GM19193 (cell line): Measurements from ENCODE around the gene IMPG2.

Source experiments
- POLR2A ChIP-seq: IDR thresholded peaks from 4 replicates; pipeline ENCODE4 v1.6.1; 2011; ENCODE audit not compliant: insufficient read depth, insufficient read length; ENCODE audit errors: extremely low read depth

Gene IMPG2

DNA sequence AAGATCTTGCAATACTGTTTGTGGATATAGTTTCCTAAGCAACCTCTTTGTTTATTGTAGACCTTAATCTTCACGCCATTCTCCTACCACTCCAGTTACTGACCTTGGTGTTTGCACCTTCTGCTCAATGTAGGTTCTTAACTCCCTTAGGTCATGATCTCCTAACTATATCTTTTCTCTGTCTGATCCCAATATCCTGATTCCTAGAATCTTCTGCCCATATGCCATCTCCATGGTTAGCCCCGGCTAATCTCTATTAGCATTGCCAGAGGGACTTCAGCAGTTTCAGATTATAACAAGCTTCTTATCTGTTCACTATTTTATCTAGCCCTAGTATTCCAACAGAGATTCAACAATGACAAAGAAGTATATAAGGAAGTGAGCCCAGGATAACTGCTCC lies 64.9 kb downstream of the IMPG2 start:
- TF ChIP-seq POLR2A, result no peak

DNA sequence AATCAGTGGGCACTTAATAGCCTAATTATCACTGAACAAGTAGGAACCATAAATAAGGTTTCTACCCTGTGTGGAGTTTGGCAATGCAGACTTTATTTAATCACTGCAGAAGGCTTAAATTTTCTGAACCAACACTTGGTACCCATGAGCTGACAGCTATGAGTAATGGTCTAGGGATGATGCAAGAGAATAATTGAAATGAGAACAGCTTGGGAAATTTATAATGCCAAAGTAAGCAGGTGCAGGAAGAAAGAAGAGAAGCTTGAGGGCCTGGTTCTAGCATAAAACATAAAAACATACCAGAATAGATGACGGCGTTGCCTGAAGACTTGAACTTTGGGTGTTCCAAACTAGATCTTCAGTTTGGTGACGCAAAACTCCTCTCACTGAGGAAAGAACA lies 67.0 kb downstream of the IMPG2 start:
- no peak for TF ChIP-seq POLR2A

DNA sequence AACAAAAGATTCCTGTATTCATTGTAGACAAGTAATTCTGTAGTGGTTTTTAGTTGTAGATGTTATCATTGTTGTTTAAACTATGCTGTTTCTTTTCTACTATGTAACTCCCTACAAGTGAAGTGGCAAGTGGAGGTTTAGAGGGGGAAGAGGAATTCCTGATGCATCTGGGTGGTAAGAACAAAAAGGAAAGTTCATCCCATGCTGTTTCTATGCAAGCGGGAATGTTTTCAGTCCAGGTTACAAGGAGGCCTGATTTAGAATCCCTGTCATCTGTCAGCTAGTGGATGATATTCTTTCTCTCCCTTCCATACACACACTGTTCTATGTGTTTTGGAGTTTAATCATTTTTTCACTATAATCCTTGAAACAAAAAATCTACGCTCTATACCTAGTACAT lies 67.4 kb downstream of the IMPG2 start:
- TF ChIP-seq POLR2A, result no peak

DNA sequence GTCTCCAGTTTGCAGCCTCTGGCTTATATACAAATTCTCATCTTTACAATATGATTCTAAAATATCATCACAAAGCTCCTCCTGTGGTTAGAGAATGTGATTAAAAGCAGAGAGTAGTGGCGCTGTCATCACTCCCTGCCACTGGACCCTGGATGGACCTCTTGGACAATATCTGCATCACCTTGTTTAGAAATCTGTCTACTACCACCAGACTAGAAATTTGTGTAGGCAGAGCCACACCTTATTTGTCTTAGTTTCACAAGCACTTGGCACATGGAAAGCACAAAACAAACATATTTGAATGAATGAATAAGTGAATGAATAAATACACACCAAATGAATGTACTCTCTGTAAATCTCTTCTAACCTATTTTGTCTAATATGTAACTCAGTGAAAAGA lies 68.1 kb downstream of the IMPG2 start:
- TF ChIP-seq POLR2A, result no peak

DNA sequence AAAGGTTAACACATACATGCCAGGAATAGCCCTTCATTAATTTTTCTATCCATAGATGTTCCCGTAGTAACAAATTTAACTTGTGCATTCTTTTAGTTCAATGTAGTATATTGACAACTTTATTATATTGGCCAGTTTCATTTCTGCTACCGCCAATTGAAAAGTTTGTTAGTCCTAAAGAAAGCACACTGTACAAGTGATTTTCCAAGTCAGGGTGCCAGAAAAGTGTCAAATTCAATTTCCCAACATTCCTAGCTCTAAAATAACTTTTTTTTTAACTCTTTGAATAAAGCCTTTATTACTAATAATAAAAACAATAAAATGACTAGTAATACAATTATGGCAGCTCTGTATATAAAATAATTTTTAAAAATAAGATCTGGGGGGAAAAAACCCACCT lies 68.9 kb downstream of the IMPG2 start:
- no peak for TF ChIP-seq POLR2A

DNA sequence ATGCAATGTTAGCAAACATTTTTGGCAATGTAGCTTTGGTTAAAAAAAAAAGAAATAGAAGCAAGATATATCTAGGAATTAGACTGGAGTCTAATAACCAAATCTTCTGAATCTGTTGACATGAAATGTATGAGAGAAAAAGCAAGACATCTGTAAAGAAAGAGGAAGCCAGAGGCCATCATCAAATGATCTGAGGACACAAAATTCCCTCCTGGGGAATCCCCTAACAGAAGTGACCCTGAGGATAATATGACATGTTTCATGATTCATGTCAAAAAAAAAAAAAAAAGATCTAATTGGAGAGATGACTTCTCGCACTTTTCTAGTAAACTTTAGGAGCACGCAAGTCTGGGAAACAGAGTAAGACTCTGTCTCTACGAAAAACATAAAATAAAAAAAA lies 70.9 kb downstream of the IMPG2 start:
- TF ChIP-seq POLR2A, result no peak

DNA sequence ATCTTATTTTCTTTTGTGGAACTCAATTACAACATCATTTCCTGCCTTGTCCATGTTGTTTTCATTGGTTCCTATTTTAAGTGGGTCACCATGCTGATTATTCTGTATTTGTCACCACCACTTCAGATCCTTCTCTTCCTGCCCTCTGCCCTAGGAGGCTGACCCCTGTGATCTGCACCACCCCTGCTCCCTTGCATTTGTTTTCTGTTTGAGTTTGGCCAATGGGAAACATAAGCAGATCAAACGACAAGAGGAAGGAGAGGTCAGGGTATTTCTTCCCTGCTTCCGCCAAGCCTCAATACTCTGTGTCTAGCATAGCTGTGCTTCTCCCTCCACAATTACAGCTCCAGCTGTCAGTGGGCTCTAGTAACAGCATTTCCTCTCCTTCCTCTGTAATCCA lies 71.6 kb downstream of the IMPG2 start:
- TF ChIP-seq POLR2A, result no peak

DNA sequence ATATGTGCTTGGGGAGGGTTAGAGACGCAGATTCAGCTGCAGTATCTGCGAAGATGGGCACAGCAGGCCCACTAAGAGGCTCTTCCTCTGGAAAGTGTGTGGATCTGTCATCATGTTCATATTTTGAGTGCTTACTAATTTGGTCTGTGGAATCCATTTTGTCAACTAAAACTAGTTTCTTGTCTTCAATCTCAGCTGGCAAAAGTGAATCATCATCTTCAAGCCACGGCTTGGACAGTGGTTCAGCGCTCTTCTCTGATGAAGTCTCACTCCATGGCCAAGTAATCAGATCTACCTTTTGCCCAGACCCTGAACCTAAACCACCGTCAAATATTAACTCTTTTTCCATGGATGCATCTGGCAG lies 76.2 kb downstream of the IMPG2 start:
- no peak for TF ChIP-seq POLR2A

DNA sequence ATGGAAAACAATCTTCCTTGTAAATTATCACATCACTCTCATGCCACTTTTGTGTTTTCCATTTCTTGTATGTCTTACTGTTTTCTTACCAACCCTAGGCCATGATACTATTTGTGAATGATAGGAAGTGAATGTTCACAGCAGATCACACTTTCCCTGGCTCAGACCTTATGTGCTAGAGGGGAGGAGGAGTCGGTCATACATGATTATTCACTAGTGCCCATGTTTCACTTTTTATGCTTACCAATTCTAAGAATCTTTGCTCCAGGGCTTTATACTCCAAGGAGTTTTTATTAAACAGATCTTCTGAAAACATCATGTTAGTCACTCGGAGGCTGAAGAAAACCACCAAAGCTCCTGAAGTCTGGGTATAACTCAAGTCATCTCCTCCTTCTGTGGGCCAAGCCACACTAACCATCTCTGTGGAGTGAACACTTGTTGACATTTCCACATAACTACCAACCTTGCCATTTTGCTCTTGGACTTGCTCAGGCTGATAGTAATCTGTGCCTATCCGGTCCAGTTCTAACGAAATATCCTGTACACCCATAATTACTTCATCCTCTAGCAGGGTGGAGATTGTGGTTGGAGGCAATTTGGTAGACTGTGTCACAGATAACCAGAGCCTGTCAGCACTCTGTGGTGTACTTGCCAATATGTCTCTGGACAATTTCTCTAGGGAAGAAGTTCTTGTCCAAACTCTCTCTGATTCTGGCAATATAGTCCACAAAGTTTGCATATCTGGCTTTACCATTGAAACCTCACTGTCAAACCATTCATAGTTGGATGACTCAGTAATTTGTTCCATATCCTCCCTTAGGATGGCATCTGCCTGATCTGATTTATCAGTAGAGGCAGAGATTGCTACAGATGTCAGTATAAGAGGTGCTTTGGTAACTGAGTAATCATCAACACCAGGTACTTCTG lies 76.8 kb downstream of the IMPG2 start:
- TF ChIP-seq POLR2A, result no peak

DNA sequence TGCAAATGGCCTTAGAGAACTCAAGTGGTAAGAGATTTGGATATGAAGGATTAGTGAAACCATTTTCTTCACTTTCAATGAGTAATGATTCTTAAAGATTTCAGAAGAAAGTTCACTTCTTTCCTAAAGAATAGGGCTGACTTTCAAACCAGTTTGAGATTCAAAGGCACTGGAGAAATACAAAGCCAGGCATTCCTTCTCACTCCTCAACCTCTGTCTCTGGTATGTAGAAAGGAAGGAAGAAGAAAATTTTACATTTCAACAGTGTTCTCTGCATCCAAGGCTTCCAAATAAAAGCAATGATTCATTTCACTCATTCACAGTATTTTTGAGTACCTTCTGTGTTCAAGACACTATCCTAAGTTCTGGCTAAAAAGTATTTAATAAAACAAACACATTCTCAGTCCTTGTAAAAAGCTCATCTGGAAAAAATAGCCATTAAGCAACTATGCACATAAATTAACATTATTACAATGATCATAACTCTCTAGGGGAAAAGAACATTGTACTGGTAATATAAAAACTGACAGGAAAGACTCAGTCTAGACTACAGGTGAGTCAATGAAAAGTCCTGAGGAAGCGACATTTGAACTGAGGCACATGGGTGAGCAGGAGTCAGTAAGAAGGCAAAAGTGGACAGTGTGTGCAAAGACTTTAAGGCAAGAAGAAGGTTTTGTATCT lies 79.5 kb downstream of the IMPG2 start:
- no peak for TF ChIP-seq POLR2A

DNA sequence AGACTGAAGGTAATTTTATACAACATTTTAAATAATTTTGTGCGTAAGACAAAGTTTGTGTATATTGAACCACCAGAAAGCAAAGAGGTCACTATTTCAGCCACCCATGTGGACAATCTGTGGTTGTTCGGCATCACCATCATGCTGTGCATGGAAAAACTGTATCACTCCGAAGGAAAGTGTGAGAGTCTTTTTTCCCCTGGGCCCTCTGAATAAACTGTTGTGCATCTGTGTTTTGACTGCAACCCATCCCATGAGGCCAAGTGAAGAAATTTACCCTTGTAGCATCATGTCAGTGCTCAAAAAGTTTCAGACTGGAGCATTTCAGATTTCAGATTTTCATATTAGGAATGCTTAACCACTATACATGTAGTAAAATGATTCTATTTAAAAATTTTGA lies 85.3 kb downstream of the IMPG2 start:
- TF ChIP-seq POLR2A, result no peak

DNA sequence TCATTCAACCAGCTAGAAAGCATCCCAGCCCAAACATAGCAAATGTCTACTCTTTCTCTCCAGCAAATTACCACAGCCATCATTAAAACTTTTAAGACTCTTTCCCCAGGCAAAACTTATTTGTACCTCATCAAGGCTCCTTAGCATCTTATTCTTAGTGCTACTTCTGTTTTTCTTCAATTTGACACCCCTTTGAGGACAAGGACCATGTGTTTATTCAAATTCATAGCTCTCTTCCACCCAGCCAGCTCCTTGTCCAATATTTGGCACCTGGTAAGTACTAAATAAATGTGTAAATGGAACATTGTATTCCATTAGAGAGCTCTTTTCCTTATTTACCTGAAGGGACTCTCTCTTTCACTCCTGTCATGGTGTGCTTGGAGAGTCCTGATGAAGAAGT lies 89.8 kb downstream of the IMPG2 start:
- no peak for TF ChIP-seq POLR2A

DNA sequence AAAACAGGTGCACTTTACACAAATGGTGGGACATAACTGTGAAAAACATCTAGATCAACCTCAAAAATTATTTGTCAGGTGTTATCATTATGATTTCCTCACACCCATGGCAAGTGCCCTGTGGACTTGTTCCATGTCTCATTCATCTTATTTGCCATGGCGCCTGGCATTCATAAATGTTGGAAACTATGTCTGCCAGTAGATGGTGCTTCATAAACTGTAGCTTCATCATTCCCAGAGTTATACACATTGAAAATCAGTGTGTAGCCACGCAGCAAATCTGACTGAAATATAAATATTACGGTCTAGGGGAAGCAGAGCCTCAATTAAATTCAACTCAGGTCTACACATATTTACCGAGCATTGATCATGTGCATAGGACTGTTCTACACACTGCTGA lies 90.7 kb downstream of the IMPG2 start:
- no peak for TF ChIP-seq POLR2A

DNA sequence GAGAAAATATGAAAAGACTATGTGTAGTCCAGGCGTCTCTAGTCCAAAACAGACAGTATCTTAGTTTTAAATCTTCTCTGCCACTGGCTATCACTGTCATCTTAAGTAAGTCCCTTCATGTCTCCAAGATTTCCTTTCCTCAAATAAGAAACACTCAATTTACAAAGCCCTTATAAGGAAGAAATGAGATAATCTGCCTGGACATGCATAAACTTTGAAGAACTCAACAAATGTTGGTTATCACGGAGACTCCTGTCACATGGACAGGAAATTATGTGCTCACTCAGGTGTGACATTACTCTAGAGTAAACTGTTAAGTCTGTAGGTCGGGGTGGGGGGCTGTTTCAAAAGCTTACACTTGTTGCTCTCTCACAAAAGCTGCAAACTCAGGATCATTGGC lies 91.9 kb downstream of the IMPG2 start:
- TF ChIP-seq POLR2A, result no peak

DNA sequence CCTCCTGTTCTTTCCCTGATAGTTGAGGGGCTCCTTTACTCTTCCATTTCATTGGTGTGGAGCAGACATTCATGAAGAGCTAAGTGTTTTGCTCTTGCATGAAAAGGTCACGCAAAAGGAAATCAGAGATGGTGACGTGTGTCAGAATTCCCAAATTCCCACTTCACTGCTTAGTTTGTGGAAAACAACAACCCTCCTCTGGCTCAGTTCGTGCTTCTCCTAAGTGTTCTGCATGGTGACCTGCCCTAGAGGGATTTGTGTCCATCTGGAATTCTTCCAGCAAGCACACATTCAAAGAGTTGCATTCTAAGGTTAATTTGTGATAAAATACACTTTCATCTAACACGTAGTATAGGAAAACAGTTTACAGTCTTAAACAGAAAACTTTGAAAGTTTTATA lies 95.6 kb downstream of the IMPG2 start:
- TF ChIP-seq POLR2A, result no peak

DNA sequence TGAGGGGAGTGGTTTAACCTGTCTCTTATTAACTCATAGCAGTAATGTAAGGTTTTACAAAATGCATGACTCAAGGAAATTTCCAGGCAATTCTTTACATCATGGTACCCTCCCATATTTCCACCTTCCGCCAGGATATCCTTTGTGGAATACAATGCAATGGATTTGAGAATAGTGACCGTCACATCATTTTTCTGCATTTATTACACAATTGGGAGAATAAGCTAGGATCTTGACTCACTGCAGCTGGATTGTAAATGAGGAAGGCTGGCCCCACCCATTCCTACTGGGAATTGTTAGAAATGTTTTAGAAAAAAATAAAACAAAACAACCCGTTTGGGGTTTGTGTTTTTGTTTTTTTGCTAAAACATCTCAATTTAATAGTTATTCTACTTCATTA lies 97.4 kb downstream of the IMPG2 start:
- no peak for TF ChIP-seq POLR2A
